NCI-H2107 treated with DMSO at 0.1 percent for 48 hours (cell line): Measurements from ENCODE around the gene SMC1B.
"Not testable (repeated sequence)": the region's sequence is repeated elsewhere in the genome, so short reads cannot be mapped to it uniquely, and the experiment has no call there.

Experiments
- DNase-seq: peaks from one replicate; lab custom pipeline; 2025; ENCODE audit not compliant: unreplicated experiment; lab: John Stamatoyannopoulos, UW

Gene SMC1B

GRCh38 chr22:45305456-45306075 is 107.8 kb downstream of the SMC1B start:
- DNase-seq, result no peak

GRCh38 chr22:45304971-45305370 is 108.4 kb downstream of the SMC1B start:
- no peak for DNase-seq

GRCh38 chr22:45303181-45303580 is 110.2 kb downstream of the SMC1B start:
- DNase-seq, result no peak

GRCh38 chr22:45302751-45303150 is 110.6 kb downstream of the SMC1B start:
- DNase-seq, result no peak

- no peak for DNase-seq
These were observed 114.4 kb downstream of the SMC1B start for GRCh38 chr22:45298934-45299505.

- DNase-seq, result no peak
These were observed 116.6 kb downstream of the SMC1B start for GRCh38 chr22:45296628-45297297.

GRCh38 chr22:45295492-45295891 is 117.9 kb downstream of the SMC1B start:
- DNase-seq, result no peak

- not testable (repeated sequence) for DNase-seq
These were observed 118.4 kb downstream of the SMC1B start for GRCh38 chr22:45295004-45295403.
